ENCODE measurements around the gene RNF112. TPM values are rescaled to one million over a fixed set of nuclear protein-coding genes. Genes with fewer than 3 reads are reported as not detected.

Gene RNF112
- total RNA-seq, 1 donor from 2014 or later = 0.31 TPM

DNA sequence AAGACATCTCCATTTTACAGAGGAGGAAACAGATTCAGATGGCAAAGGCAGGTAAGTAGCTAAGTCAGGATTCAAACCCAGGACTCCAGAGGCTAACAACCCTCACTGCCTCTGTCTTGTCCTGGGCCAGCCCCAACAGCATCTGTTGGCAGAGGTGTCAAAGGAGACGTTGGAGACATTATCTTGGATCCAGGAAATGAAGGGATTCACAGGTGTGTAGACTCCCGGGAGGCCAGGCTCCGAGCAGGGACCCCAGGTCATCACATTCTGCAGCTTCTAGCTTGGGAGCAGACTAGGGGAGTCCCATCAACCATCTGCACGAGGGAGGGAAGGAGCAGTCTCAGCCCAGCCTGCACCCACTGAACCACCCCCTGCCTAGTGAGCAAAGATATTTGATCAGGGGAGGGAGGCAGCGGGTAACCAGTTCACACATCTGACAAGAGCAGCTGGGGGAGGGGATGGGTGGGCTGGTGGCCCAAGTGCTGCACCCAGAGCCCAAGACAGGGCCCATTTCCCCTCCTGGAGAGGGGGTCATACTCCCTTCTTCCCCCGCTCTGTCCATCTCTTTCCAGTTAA is 47.5 kb upstream of the RNF112 start:
- Mint-ChIP-seq H3K9me3 (ENCODE audit: unreplicated experiment) (no peaks in the 10 kb centered on the region), H3K27me3 (ENCODE audit: unreplicated experiment) (peaks cover 15% of the 10 kb centered on the region), H3K4me3 (ENCODE audit: unreplicated experiment) (no peak overlapping the region), H3K36me3 (ENCODE audit: low read depth, unreplicated experiment) (no peaks in the 10 kb centered on the region), H3K27ac (ENCODE audit: unreplicated experiment) (no peak overlapping the region), H3K4me1 (ENCODE audit: unreplicated experiment) (peaks cover 14% of the 10 kb centered on the region)
- TF ChIP-seq, protein P1, sequence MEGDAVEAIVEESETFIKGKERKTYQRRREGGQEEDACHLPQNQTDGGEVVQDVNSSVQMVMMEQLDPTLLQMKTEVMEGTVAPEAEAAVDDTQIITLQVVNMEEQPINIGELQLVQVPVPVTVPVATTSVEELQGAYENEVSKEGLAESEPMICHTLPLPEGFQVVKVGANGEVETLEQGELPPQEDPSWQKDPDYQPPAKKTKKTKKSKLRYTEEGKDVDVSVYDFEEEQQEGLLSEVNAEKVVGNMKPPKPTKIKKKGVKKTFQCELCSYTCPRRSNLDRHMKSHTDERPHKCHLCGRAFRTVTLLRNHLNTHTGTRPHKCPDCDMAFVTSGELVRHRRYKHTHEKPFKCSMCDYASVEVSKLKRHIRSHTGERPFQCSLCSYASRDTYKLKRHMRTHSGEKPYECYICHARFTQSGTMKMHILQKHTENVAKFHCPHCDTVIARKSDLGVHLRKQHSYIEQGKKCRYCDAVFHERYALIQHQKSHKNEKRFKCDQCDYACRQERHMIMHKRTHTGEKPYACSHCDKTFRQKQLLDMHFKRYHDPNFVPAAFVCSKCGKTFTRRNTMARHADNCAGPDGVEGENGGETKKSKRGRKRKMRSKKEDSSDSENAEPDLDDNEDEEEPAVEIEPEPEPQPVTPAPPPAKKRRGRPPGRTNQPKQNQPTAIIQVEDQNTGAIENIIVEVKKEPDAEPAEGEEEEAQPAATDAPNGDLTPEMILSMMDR (IDR thresholded peaks at IDR 0.05; ENCODE audit: unreplicated experiment) = no peak
- no peak for DNase-seq (ENCODE audit: low spot score)

DNA sequence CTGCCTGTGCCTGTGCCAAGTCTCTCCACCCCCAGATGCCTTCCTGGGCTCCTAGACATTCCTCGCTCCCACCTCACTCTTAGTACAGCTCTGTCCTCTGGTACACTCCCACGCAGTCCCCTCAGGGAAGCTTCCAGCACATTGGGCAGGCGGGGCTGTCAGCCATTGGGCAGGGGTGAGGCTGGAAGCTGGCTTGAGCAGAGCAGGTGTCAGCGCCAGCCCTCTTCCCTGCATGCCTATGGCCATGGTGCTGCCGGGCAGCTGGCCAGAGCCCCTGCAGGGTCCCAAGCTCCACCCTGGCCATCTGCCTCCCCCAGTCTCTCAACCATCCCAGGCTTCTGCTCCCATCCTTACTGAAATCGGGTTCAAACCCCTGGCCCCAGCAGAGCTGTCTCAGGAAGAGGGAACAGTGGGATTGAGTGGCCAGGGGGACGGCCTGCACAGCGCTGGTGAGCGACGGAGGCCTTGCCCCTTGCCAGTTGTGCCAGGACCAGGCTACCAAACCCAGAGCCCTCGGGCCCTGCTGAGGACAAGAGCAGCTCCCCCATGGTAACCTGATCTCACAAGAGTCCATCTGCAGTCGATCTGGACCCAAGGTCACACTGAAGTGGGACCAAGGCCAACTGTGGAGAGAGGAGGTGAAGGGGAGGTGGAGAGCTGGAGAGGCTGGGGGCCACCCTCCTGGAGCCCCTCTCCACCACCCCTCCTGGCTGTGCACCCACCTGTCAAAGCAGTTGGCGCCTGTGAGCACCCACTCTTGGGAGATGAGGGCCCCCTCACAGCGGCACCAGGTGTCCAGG is 46.1 kb upstream of the RNF112 start:
- H3K4me1 Mint-ChIP-seq (ENCODE audit: unreplicated experiment) = peaks cover 17% of the 10 kb centered on the region
- no peaks in the 10 kb centered on the region for H3K36me3 Mint-ChIP-seq (ENCODE audit: low read depth, unreplicated experiment)
- no peak for DNase-seq (ENCODE audit: low spot score)
- TF ChIP-seq, protein P1 (IDR thresholded peaks at IDR 0.05; ENCODE audit: unreplicated experiment) = no peak
- peaks cover 19% of the 10 kb centered on the region for H3K27me3 Mint-ChIP-seq (ENCODE audit: unreplicated experiment)
- no peak overlapping the region for H3K4me3 Mint-ChIP-seq (ENCODE audit: unreplicated experiment)
- H3K27ac Mint-ChIP-seq (ENCODE audit: unreplicated experiment) = no peak overlapping the region
- H3K9me3 Mint-ChIP-seq (ENCODE audit: unreplicated experiment) = no peaks in the 10 kb centered on the region

DNA sequence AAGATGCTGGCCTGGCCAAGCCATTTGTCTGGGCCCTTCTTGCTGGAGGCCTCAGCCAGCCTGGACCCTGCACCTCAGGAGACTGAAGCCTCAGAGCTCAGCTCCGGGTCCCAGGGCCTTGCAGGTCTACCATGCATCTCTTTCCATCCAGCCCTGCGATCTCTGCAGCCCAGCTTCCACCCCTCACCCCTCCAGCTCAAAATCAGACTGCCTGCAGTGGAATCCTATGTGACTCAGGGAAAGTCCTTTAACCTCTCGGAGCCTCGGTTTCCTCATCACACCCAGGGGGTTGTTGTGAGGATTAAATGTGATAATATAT is 45.6 kb upstream of the RNF112 start:
- no peak for DNase-seq (ENCODE audit: low spot score)
- Mint-ChIP-seq H3K27me3 (ENCODE audit: unreplicated experiment) (peaks cover 19% of the 10 kb centered on the region), H3K27ac (ENCODE audit: unreplicated experiment) (no peak overlapping the region), H3K4me3 (ENCODE audit: unreplicated experiment) (no peak overlapping the region), H3K9me3 (ENCODE audit: unreplicated experiment) (no peaks in the 10 kb centered on the region), H3K4me1 (ENCODE audit: unreplicated experiment) (peaks cover 20% of the 10 kb centered on the region), H3K36me3 (ENCODE audit: low read depth, unreplicated experiment) (no peaks in the 10 kb centered on the region)
- TF ChIP-seq, protein P1 (IDR thresholded peaks at IDR 0.05; ENCODE audit: unreplicated experiment) = no peak

DNA sequence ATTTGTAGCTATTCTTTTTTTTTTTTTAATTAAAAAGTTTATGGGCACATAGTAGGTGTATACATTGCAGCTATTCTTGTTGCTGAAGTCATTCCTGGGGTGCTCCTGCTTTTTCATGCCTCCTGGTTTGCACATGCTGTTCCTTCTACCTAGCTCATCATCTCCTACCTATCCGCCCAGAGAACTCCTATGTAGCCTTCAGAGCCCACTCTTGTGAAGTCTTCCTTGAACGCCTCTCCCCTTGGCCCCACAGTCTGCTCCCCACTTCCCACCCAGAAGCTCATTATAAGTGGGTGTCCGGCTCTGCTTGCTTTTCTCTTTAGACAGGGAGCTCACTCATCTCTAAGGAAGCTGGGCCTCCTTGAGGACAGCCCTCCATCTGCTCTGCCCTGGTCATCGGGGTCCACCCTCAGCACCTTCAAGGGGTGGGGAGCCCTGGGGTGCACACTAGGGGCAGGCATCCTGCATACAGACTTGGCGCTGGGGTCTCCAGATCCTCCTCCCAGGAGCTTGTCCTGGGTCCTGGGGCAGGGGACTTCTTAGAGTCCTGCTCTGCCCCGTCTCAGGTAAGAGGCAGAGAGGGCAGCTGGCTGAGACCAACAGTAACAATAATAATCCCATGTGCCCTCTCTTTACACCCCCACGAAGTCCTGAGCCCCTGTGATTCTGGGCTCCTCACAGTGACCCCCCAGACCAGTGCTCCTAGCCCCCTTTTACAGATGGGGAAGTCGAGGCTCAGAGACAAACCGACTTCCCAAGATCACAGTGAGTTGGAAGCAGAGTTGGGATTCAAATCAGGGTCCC is 45.0 kb upstream of the RNF112 start:
- DNase-seq (ENCODE audit: low spot score) = no peak
- Mint-ChIP-seq H3K9me3 (ENCODE audit: unreplicated experiment) (no peaks in the 10 kb centered on the region), H3K27ac (ENCODE audit: unreplicated experiment) (no peak overlapping the region), H3K4me1 (ENCODE audit: unreplicated experiment) (peaks cover 20% of the 10 kb centered on the region), H3K27me3 (ENCODE audit: unreplicated experiment) (peaks cover 17% of the 10 kb centered on the region), H3K36me3 (ENCODE audit: low read depth, unreplicated experiment) (no peaks in the 10 kb centered on the region), H3K4me3 (ENCODE audit: unreplicated experiment) (no peak overlapping the region)
- TF ChIP-seq, protein P1 (IDR thresholded peaks at IDR 0.05; ENCODE audit: unreplicated experiment) = no peak

DNA sequence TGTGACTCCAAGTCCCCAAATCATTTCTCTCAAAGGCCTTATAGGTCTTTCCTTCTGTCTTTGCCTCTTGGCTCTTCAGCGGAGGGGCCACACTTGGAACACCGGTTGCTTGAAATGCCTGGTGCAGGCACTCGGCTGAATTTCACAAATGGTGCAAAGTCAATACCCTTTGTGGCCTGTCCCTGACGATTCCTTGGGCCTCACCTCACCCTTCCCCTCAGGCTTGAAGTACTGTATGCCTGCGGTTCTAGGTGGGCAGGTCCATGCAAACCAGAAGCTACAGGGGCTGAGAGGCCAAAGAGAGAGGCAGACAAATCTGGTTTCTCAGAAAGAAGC is 44.4 kb upstream of the RNF112 start:
- Mint-ChIP-seq H3K36me3 (ENCODE audit: low read depth, unreplicated experiment) (no peaks in the 10 kb centered on the region), H3K9me3 (ENCODE audit: unreplicated experiment) (no peaks in the 10 kb centered on the region), H3K27ac (ENCODE audit: unreplicated experiment) (no peak overlapping the region), H3K27me3 (ENCODE audit: unreplicated experiment) (peaks cover 17% of the 10 kb centered on the region), H3K4me3 (ENCODE audit: unreplicated experiment) (no peak overlapping the region), H3K4me1 (ENCODE audit: unreplicated experiment) (peaks cover 16% of the 10 kb centered on the region)
- TF ChIP-seq, protein P1 (IDR thresholded peaks at IDR 0.05; ENCODE audit: unreplicated experiment) = no peak
- no peak for DNase-seq (ENCODE audit: low spot score)
